ENCODE results near the gene GNL3.

GNL3 gene, protein sequence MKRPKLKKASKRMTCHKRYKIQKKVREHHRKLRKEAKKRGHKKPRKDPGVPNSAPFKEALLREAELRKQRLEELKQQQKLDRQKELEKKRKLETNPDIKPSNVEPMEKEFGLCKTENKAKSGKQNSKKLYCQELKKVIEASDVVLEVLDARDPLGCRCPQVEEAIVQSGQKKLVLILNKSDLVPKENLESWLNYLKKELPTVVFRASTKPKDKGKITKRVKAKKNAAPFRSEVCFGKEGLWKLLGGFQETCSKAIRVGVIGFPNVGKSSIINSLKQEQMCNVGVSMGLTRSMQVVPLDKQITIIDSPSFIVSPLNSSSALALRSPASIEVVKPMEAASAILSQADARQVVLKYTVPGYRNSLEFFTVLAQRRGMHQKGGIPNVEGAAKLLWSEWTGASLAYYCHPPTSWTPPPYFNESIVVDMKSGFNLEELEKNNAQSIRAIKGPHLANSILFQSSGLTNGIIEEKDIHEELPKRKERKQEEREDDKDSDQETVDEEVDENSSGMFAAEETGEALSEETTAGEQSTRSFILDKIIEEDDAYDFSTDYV

GRCh38 chr3:52685709-52686691 is at the start of gene GNL3, which contains the start of gene PBRM1:
GNL3 (plus strand) TSS chr3:52686032; CDS start chr3:52686093, 61 bp downstream.
PBRM1 (minus strand) TSS chr3:52685913.
- Histone ChIP-seq H3K9ac (ENCODE audit: low read length) (peak within 1 kb of the TSS; percentile 97), H3K4me3 (ENCODE audit: low read length) (peak within 1 kb of the TSS; percentile 99), H3K9me3 (ENCODE audit: control insufficient read depth, low read depth, low read length) (no peaks in the 10 kb centered on the region), H3K4me1 (ENCODE audit: control insufficient read depth, low read depth, low read length) (peaks cover 6% of the 10 kb centered on the region), H3K27ac (ENCODE audit: low read length) (peak within 1 kb of the TSS; percentile 89), H3K27me3 (ENCODE audit: control insufficient read depth, insufficient read depth, low read length) (no peaks in the 10 kb centered on the region), H3K36me3 (ENCODE audit: control insufficient read depth, low read depth, low read length) (peaks cover 47% of the 10 kb centered on the region)

- no peak overlapping the region for H3K4me3 ChIP-seq (ENCODE audit: low read length)
- H3K4me1 ChIP-seq (ENCODE audit: control insufficient read depth, low read depth, low read length): no peaks in the 10 kb centered on the region
- H3K36me3 ChIP-seq (ENCODE audit: control insufficient read depth, low read depth, low read length): peaks cover 48% of the 10 kb centered on the region
- H3K27ac ChIP-seq (ENCODE audit: low read length): no peak overlapping the region
- H3K9me3 ChIP-seq (ENCODE audit: control insufficient read depth, low read depth, low read length): no peaks in the 10 kb centered on the region
- no peaks in the 10 kb centered on the region for H3K27me3 ChIP-seq (ENCODE audit: control insufficient read depth, insufficient read depth, low read length)
- H3K9ac ChIP-seq (ENCODE audit: low read length): no peak overlapping the region
Measured at GRCh38 chr3:52636673-52637072, 49.2 kb upstream of the GNL3 start.

DNA sequence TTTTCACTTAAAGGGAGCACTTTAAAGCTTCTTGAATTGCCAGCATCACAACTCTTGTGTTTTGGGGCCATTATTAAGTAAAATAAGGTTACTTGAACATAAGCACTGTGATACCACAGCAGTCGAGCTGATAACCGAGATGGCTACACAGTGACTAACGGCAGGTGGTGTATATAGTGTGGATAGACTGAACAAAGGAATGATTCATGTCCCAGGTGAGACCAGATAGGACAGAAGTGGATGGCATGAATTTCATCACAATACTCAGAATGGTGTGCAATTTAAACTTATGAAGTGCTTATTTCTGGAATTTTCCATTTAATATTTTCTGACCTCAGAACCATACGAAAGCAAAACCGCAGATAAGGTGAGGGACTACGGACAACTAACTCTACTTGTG is 40.3 kb upstream of the GNL3 start:
- H3K27me3 ChIP-seq (ENCODE audit: control insufficient read depth, insufficient read depth, low read length): no peaks in the 10 kb centered on the region
- no peak overlapping the region for H3K4me3 ChIP-seq (ENCODE audit: low read length)
- peaks cover 69% of the 10 kb centered on the region for H3K36me3 ChIP-seq (ENCODE audit: control insufficient read depth, low read depth, low read length)
- no peak overlapping the region for H3K9ac ChIP-seq (ENCODE audit: low read length)
- H3K4me1 ChIP-seq (ENCODE audit: control insufficient read depth, low read depth, low read length): no peaks in the 10 kb centered on the region
- H3K9me3 ChIP-seq (ENCODE audit: control insufficient read depth, low read depth, low read length): no peaks in the 10 kb centered on the region
- no peak overlapping the region for H3K27ac ChIP-seq (ENCODE audit: low read length)

DNA sequence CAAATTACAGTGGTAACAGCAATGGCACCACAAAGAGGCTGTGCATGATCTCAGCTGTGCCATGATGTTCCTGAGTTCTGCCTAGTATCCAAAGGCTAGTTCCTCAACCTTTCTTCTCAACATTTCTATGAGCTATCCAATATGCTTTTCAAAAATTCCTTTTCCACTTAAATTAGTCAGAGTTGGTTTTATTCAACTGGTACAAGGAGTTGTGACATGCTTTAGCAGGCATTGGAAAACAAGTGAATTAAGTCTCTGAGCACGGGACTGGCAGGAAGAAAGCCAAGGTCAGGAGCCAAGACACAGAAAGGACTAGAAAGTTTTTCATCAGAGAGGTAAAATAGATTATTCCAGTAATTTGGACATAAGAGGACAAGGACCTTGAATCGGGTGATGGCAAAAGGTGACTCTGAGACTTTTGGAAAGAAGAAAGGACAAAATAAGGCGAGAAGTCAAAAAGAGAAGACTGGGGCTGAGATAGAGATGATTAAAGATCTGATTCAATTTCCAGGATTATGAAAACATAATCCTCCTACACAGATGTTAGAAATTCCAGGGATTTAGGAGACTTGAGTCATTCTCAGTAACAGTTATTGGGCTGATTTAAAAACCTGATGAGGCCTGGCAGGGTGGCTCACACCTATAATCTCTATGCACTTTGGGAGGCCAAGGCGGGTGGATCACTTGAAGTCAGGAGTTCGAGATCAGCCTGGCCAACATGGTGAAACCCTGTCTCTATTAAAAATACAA is 36.2 kb upstream of the GNL3 start:
- no peak overlapping the region for H3K9ac ChIP-seq (ENCODE audit: low read length)
- no peaks in the 10 kb centered on the region for H3K27me3 ChIP-seq (ENCODE audit: control insufficient read depth, insufficient read depth, low read length)
- H3K4me1 ChIP-seq (ENCODE audit: control insufficient read depth, low read depth, low read length): no peaks in the 10 kb centered on the region
- H3K36me3 ChIP-seq (ENCODE audit: control insufficient read depth, low read depth, low read length): peaks cover 66% of the 10 kb centered on the region
- no peaks in the 10 kb centered on the region for H3K9me3 ChIP-seq (ENCODE audit: control insufficient read depth, low read depth, low read length)
- H3K4me3 ChIP-seq (ENCODE audit: low read length): no peak overlapping the region
- H3K27ac ChIP-seq (ENCODE audit: low read length): no peak overlapping the region

DNA sequence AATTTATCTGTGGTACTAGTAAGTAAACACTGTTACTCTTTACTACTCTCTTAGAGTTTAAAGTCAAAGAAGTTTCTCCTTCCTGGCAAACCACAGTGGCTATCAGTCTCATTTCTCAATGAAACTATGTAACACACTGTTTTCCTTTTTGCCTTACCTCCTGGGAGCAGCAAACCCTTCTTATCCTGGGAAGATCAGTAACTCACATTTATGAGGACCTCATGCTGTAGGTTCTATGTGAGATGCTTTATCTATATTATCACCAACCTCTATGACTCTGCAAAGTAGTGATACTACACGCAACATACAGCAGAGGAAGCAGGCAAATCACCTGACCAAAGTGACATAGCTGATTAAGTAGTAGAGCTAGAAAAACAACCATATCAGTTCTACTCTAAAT is 35.4 kb upstream of the GNL3 start:
- Histone ChIP-seq H3K4me1 (ENCODE audit: control insufficient read depth, low read depth, low read length) (no peaks in the 10 kb centered on the region), H3K36me3 (ENCODE audit: control insufficient read depth, low read depth, low read length) (peaks cover 66% of the 10 kb centered on the region), H3K27me3 (ENCODE audit: control insufficient read depth, insufficient read depth, low read length) (no peaks in the 10 kb centered on the region), H3K9me3 (ENCODE audit: control insufficient read depth, low read depth, low read length) (no peaks in the 10 kb centered on the region), H3K9ac (ENCODE audit: low read length) (no peak overlapping the region), H3K27ac (ENCODE audit: low read length) (no peak overlapping the region), H3K4me3 (ENCODE audit: low read length) (no peak overlapping the region)

GRCh38 chr3:52651592-52651991 is 34.2 kb upstream of the GNL3 start:
- Histone ChIP-seq H3K4me1 (ENCODE audit: control insufficient read depth, low read depth, low read length) (no peaks in the 10 kb centered on the region), H3K36me3 (ENCODE audit: control insufficient read depth, low read depth, low read length) (peaks cover 65% of the 10 kb centered on the region), H3K9me3 (ENCODE audit: control insufficient read depth, low read depth, low read length) (no peaks in the 10 kb centered on the region), H3K4me3 (ENCODE audit: low read length) (no peak overlapping the region), H3K27me3 (ENCODE audit: control insufficient read depth, insufficient read depth, low read length) (no peaks in the 10 kb centered on the region), H3K27ac (ENCODE audit: low read length) (no peak overlapping the region), H3K9ac (ENCODE audit: low read length) (no peak overlapping the region)

DNA sequence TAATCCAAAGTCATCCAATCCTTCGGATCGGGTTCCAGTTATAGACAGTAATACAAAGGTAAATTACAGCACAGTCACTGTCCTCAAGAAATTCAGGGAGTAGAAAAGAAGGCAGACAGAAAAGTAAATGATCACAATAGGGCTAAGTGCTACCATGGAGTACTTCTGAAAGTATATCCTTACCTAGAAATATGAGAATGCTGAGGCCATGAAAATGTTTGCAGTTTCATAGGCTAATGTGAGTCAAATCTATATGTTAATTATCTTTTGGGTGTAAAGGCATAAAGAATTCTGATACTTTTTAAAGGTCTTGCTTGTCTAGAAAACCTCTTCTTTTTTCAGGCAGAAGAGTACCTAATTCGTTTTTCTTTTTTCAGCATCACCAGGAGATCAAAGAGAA is 29.9 kb upstream of the GNL3 start:
- H3K9me3 ChIP-seq (ENCODE audit: control insufficient read depth, low read depth, low read length): no peaks in the 10 kb centered on the region
- no peak overlapping the region for H3K4me3 ChIP-seq (ENCODE audit: low read length)
- H3K27me3 ChIP-seq (ENCODE audit: control insufficient read depth, insufficient read depth, low read length): no peaks in the 10 kb centered on the region
- H3K9ac ChIP-seq (ENCODE audit: low read length): no peak overlapping the region
- no peak overlapping the region for H3K27ac ChIP-seq (ENCODE audit: low read length)
- no peaks in the 10 kb centered on the region for H3K4me1 ChIP-seq (ENCODE audit: control insufficient read depth, low read depth, low read length)
- H3K36me3 ChIP-seq (ENCODE audit: control insufficient read depth, low read depth, low read length): peaks cover 72% of the 10 kb centered on the region

- H3K4me1 ChIP-seq (ENCODE audit: control insufficient read depth, low read depth, low read length): no peaks in the 10 kb centered on the region
- peaks cover 70% of the 10 kb centered on the region for H3K36me3 ChIP-seq (ENCODE audit: control insufficient read depth, low read depth, low read length)
- H3K4me3 ChIP-seq (ENCODE audit: low read length): no peak overlapping the region
- H3K27ac ChIP-seq (ENCODE audit: low read length): no peak overlapping the region
- H3K9me3 ChIP-seq (ENCODE audit: control insufficient read depth, low read depth, low read length): no peaks in the 10 kb centered on the region
- no peaks in the 10 kb centered on the region for H3K27me3 ChIP-seq (ENCODE audit: control insufficient read depth, insufficient read depth, low read length)
- H3K9ac ChIP-seq (ENCODE audit: low read length): no peak overlapping the region
Measured at GRCh38 chr3:52660046-52660445, 25.8 kb upstream of the GNL3 start.

DNA sequence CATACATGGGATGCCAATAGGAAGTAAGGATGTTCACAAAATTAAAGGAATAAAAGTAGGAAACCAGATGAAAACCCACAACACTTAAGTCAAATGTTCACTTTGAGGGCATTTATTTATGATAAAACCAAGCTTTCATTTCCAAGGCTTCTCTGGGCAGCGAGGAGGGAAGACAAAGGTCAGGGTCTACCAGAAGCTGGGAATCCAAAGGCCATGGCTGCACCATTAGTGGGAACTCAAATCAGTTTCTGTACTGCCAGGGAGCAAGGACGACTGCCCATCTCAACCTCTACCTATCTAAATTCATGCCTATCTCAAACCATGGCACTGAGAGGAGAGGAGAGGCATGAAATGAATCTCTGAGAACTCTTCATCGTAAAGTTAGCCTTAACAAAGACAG is 22.7 kb upstream of the GNL3 start:
- H3K36me3 ChIP-seq (ENCODE audit: control insufficient read depth, low read depth, low read length): peaks cover 62% of the 10 kb centered on the region
- H3K4me3 ChIP-seq (ENCODE audit: low read length): no peak overlapping the region
- H3K9me3 ChIP-seq (ENCODE audit: control insufficient read depth, low read depth, low read length): no peaks in the 10 kb centered on the region
- H3K27ac ChIP-seq (ENCODE audit: low read length): no peak overlapping the region
- H3K4me1 ChIP-seq (ENCODE audit: control insufficient read depth, low read depth, low read length): no peaks in the 10 kb centered on the region
- no peaks in the 10 kb centered on the region for H3K27me3 ChIP-seq (ENCODE audit: control insufficient read depth, insufficient read depth, low read length)
- no peak overlapping the region for H3K9ac ChIP-seq (ENCODE audit: low read length)

GRCh38 chr3:52670621-52671521 is 15.0 kb upstream of the GNL3 start:
- Histone ChIP-seq H3K27me3 (ENCODE audit: control insufficient read depth, insufficient read depth, low read length) (no peaks in the 10 kb centered on the region), H3K36me3 (ENCODE audit: control insufficient read depth, low read depth, low read length) (peaks cover 36% of the 10 kb centered on the region), H3K4me3 (ENCODE audit: low read length) (no peak overlapping the region), H3K27ac (ENCODE audit: low read length) (no peak overlapping the region), H3K9ac (ENCODE audit: low read length) (no peak overlapping the region), H3K4me1 (ENCODE audit: control insufficient read depth, low read depth, low read length) (peaks cover 4% of the 10 kb centered on the region), H3K9me3 (ENCODE audit: control insufficient read depth, low read depth, low read length) (no peaks in the 10 kb centered on the region)
